GM12878 (cell line): ENCODE results near the gene OTX2. TPM values are rescaled to one million over a fixed set of nuclear protein-coding genes. Genes with fewer than 3 reads are reported as not detected.

ENCODE experiments used
- ATAC-seq: fragments of 200-7000 bp; cut with Tn5 transposase; 3 replicates; pipeline ENCODE4 v1.9.1; 2020; ENCODE audit warnings: mild to moderate bottlenecking, moderate library complexity
- BruUV-seq: library from RNA; stranded (reverse); fragments of 400-500 nt; replicated peaks from 2 replicates; lab custom pipeline; 2021; lab: Mats Ljungman, UMichigan
- CTCF ChIA-PET: fragments of 300-600 bp; sonication (Branson Sonifier 250); formaldehyde crosslinking; extraction: SDS; loops from one replicate; lab custom pipeline; 2021; ENCODE audit warnings: inconsistent platforms; lab: Yijun Ruan, JAX
- POLR2A ChIA-PET: fragments of 350-600 bp; formaldehyde crosslinking; extraction: SDS; loops from one replicate; lab custom pipeline; 2021; ENCODE audit warnings: inconsistent platforms; lab: Charles Lee
- RAD21 ChIA-PET: fragments of 300-600 bp; sonication (Branson Sonifier 250); formaldehyde crosslinking; loops from one replicate; lab custom pipeline; 2023; ENCODE audit warnings: antibody characterized with exemption; ENCODE audit not compliant: unreplicated experiment; lab: Charles Lee
- SMC1A ChIA-PET: fragments of 300-600 bp; sonication (Branson Sonifier 250); formaldehyde crosslinking; loops from one replicate; lab custom pipeline; 2023; ENCODE audit not compliant: unreplicated experiment, uncharacterized antibody; lab: Charles Lee
- DNase-seq: peaks from one replicate; pipeline ENCODE4 v3.0.0-alpha.2; 2011; ENCODE audit warnings: low read depth, low spot score
- FAIRE-seq: peaks from 3 replicates; lab custom pipeline; 2011; peaks lifted over from hg19 to GRCh38; lab: Jason Lieb, UNC
- H2AFZ ChIP-seq: 2 replicates; pipeline ENCODE4 v1.6.0; 2011; ENCODE audit warnings: low read depth, low read length, control low read depth; ENCODE audit not compliant: control insufficient read depth
- H3K27ac ChIP-seq: 2 replicates; pipeline ENCODE4 v1.5.1; 2011; ENCODE audit warnings: control low read depth; ENCODE audit not compliant: control insufficient read depth, insufficient read depth
- H3K27me3 ChIP-seq, 2 experiments: replicated peaks in 1 of 2; 2 replicates each; pipeline versions ENCODE4 v1.6.0 to v1.6.1; 2011; ENCODE audit warnings: low read length in 1 of 2; ENCODE audit not compliant: control insufficient read depth in 2 of 2, insufficient read depth in 2 of 2
- H3K36me3 ChIP-seq, 2 experiments: 2 replicates each; pipeline ENCODE4 v1.5.1; 2011; ENCODE audit warnings: low read length in 1 of 2; ENCODE audit not compliant: control insufficient read depth in 2 of 2, insufficient read depth in 2 of 2
- H3K4me1 ChIP-seq: 2 replicates; pipeline ENCODE4 v1.6.1; 2011; ENCODE audit warnings: mild to moderate bottlenecking, low read length, moderate library complexity, mixed read lengths; ENCODE audit not compliant: control insufficient read depth, insufficient read depth
- H3K4me2 ChIP-seq: 2 replicates; pipeline ENCODE4 v1.6.0; 2011; ENCODE audit warnings: control low read depth; ENCODE audit not compliant: control insufficient read depth, insufficient read depth
- H3K4me3 ChIP-seq: fragments of 200-600 bp; sonication (generic); 2 replicates; pipeline ENCODE4 v1.5.1; 2016
- H3K79me2 ChIP-seq: 2 replicates; pipeline ENCODE4 v1.6.0; 2011; ENCODE audit warnings: low read length; ENCODE audit not compliant: control insufficient read depth, insufficient read depth
- H3K9ac ChIP-seq: 2 replicates; pipeline ENCODE4 v1.8.0; 2011; ENCODE audit warnings: low read length, control low read depth, mixed read lengths; ENCODE audit not compliant: control insufficient read depth, insufficient read depth
- H3K9me3 ChIP-seq: replicated peaks from 3 replicates; pipeline ENCODE4 v1.5.1; 2011; ENCODE audit warnings: mild to moderate bottlenecking, low read length; ENCODE audit not compliant: control insufficient read depth, insufficient read depth
- H4K20me1 ChIP-seq: 2 replicates; pipeline ENCODE4 v1.6.0; 2011; ENCODE audit not compliant: control insufficient read depth, insufficient read depth
- CHD2 ChIP-seq: IDR thresholded peaks from 2 replicates; pipeline ENCODE4 v1.6.1; 2011; ENCODE audit warnings: low read depth, low read length, improper control_type of control experiment, borderline replicate concordance
- CREB1 ChIP-seq: IDR thresholded peaks from 2 replicates; pipeline ENCODE4 v1.6.1; 2012; ENCODE audit warnings: low read depth, mild to moderate bottlenecking, inconsistent platforms
- GATAD2B ChIP-seq: fragments of 450-650 bp; conservative IDR thresholded peaks from 2 replicates; pipeline ENCODE4 v1.6.1; 2017; ENCODE audit warnings: low read depth, mild to moderate bottlenecking, moderate library complexity
- HCFC1 ChIP-seq: fragments of 150-350 bp; IDR thresholded peaks from 2 replicates; pipeline ENCODE4 v1.6.1; 2014; ENCODE audit warnings: low read length
- JUNB ChIP-seq: IDR thresholded peaks from 2 replicates; pipeline ENCODE4 v1.6.1; 2016; ENCODE audit warnings: antibody characterized with exemption, mild to moderate bottlenecking
- MTA2 ChIP-seq: fragments of 450-650 bp; IDR thresholded peaks from 2 replicates; pipeline ENCODE4 v1.6.1; 2016; ENCODE audit warnings: low read depth, mild to moderate bottlenecking, moderate library complexity
- NR2F1 ChIP-seq: fragments of 450-650 bp; conservative IDR thresholded peaks from 2 replicates; pipeline ENCODE4 v1.6.1; 2017; ENCODE audit warnings: mild to moderate bottlenecking
- POLR2A ChIP-seq: IDR thresholded peaks from 2 replicates; pipeline ENCODE4 v1.6.1; 2011; ENCODE audit warnings: low read depth, mild to moderate bottlenecking, low read length
- REST ChIP-seq: IDR thresholded peaks from 2 replicates; pipeline ENCODE4 v1.6.1; 2012; ENCODE audit warnings: mild to moderate bottlenecking, low read depth, low read length
- WGBS: methylation state at CpG from one replicate; pipeline ENCODE4 v1.1.6; 2016; ENCODE audit warnings: low lambda C conversion rate; ENCODE audit not compliant: insufficient replicate concordance, insufficient coverage; ENCODE audit errors: missing lambda C conversion rate; 5-methylcytosine and 5-hydroxymethylcytosine counted together
- in situ Hi-C: fragments of 300-500 bp; cut with MboI; formaldehyde crosslinking; loops from 9 replicates; pipeline ENCODE4 v1.14.3; 2018; ENCODE audit warnings: mixed read lengths
- intact Hi-C: fragments of 100-400 bp; cut with micrococcal nuclease; formaldehyde crosslinking; loops from one replicate; pipeline ENCODE4 v1.14.2; 2022; ENCODE audit not compliant: unreplicated experiment
- polyA plus RNA-seq, 11 experiments: library from polyadenylated mRNA; depleted of rRNA in 4 of 11; unstranded in 6 of 11; stranded (reverse) in 5 of 11; fragments of >200 nt; fragmentation: Nextera tagmentation in 4 of 11; fragmentation: Illumina TruSeq in 1 of 11; extraction: Ambion mirVana in 4 of 11; extraction: Trizol in 1 of 11; gene quantifications; 1 replicate in 1 of 11; 2 replicates in 10 of 11; pipeline versions ENCODE4 v1.2.1 to v1.2.3, GENCODE V29; 2011 to 2016; ENCODE audit warnings: inconsistent platforms in 2 of 11, missing spikeins in 2 of 11, low read depth in 1 of 11
- total RNA-seq, 4 experiments: library from RNA; depleted of rRNA in 3 of 4; stranded (reverse); fragments of >200 nt in 3 of 4; fragmentation: Illumina TruSeq in 1 of 4; extraction: Trizol in 1 of 4; gene quantifications; 2 replicates each; pipeline versions ENCODE4 v1.2.1 to v1.2.3, GENCODE V29; 2013 to 2021
- TF ChIP-seq, protein P1 (sequence below): fragments of 150-350 bp; IDR thresholded peaks from 2 replicates; pipeline ENCODE4 v1.6.1; 2014; ENCODE audit warnings: mild to moderate bottlenecking, low read depth, low read length
- TF ChIP-seq, protein P2 (sequence below): fragments of 450-650 bp; formaldehyde crosslinking; IDR thresholded peaks from 2 replicates; pipeline ENCODE4 v1.4.0; 2020; ENCODE audit warnings: mild to moderate bottlenecking, moderate library complexity

OTX2 gene
- total and polyA plus RNA-seq, 10 of the 15 experiments (the other 5 are each of a cell fraction or from before 2014, with no cell fraction given), result not detected

DNA sequence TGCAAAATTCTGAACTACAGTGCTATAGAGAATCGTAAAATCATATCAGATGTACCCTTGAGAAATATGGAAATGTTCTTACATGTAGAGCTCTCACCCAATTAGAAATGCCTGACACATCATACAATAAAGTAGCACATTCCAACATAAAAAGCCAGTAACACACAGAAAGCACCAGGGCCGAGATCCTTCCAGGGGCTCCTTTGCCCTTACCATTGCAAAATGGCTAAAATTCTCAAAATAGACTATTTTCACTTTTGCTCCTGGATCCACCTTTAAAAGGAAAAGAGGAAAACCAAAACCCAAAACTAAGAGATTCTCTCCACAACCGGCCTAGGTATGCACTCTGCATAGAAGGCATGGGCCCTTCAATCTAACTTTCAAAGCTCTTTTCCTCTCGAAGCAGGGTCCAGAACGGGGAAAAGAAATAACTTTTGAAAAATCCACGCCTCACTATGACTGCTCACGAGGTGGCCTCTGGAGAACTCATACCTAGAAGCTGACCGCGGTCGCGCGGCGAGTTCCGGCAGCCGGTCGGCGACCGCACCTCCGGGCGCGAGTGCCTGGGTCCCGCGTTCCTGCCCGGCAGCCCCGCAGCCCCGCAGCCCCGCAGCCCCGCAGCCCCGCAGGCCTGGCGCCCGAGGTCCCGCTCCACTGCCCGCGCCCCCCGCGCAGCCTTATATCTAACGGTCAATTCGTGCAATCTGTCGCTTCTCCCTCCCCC, 2.7 kb downstream of the OTX2 start:
- BruUV-seq, result no TSS peak
- Histone ChIP-seq H3K4me1 (no peaks in the 10 kb centered on the region), H2AFZ (no peak overlapping the region), H3K4me2 (no peak overlapping the region), H3K9me3 (peaks cover 2% of the 10 kb centered on the region; the same call in 2 of the 3 replicates), H3K36me3 (no peaks in the 10 kb centered on the region), H3K4me3 (no peak overlapping the region), H3K27ac (no peak overlapping the region), H3K9ac (no peak overlapping the region), H4K20me1 (no peaks in the 10 kb centered on the region), H3K27me3 (peaks cover 13 to 48% of the 10 kb centered on the region in 2 experiments), H3K79me2 (no peaks in the 10 kb centered on the region)
- no peak for ATAC-seq
- POLR2A ChIA-PET, result no interaction called here
- CTCF ChIA-PET, result no interaction called here
- DNase-seq, result no peak
- SMC1A ChIA-PET, result no interaction called here
- intact Hi-C loops (no loop called here), in situ Hi-C loops (no loop called here)
- no peak for FAIRE-seq
- RAD21 ChIA-PET, result no interaction called here
- WGBS, result 66% methylated on average over 28 of the region's 39 CpGs
- TF ChIP-seq CREB1, result no peak
- no peak for TF ChIP-seq HCFC1
- TF ChIP-seq, protein P1, sequence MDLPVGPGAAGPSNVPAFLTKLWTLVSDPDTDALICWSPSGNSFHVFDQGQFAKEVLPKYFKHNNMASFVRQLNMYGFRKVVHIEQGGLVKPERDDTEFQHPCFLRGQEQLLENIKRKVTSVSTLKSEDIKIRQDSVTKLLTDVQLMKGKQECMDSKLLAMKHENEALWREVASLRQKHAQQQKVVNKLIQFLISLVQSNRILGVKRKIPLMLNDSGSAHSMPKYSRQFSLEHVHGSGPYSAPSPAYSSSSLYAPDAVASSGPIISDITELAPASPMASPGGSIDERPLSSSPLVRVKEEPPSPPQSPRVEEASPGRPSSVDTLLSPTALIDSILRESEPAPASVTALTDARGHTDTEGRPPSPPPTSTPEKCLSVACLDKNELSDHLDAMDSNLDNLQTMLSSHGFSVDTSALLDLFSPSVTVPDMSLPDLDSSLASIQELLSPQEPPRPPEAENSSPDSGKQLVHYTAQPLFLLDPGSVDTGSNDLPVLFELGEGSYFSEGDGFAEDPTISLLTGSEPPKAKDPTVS, result no peak
- TF ChIP-seq, protein P2, sequence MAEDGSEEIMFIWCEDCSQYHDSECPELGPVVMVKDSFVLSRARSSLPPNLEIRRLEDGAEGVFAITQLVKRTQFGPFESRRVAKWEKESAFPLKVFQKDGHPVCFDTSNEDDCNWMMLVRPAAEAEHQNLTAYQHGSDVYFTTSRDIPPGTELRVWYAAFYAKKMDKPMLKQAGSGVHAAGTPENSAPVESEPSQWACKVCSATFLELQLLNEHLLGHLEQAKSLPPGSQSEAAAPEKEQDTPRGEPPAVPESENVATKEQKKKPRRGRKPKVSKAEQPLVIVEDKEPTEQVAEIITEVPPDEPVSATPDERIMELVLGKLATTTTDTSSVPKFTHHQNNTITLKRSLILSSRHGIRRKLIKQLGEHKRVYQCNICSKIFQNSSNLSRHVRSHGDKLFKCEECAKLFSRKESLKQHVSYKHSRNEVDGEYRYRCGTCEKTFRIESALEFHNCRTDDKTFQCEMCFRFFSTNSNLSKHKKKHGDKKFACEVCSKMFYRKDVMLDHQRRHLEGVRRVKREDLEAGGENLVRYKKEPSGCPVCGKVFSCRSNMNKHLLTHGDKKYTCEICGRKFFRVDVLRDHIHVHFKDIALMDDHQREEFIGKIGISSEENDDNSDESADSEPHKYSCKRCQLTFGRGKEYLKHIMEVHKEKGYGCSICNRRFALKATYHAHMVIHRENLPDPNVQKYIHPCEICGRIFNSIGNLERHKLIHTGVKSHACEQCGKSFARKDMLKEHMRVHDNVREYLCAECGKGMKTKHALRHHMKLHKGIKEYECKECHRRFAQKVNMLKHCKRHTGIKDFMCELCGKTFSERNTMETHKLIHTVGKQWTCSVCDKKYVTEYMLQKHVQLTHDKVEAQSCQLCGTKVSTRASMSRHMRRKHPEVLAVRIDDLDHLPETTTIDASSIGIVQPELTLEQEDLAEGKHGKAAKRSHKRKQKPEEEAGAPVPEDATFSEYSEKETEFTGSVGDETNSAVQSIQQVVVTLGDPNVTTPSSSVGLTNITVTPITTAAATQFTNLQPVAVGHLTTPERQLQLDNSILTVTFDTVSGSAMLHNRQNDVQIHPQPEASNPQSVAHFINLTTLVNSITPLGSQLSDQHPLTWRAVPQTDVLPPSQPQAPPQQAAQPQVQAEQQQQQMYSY (CRISPR knock-in tag), result no peak
- no peak for TF ChIP-seq REST
- no peak for TF ChIP-seq CHD2
- TF ChIP-seq POLR2A, result no peak
- no peak for TF ChIP-seq JUNB
- TF ChIP-seq NR2F1, result no peak
- no peak for TF ChIP-seq MTA2
- no peak for TF ChIP-seq GATAD2B
